PC-3 (cell line): ENCODE measurements around the gene KHNYN.

ENCODE experiments used
- CTCF ChIP-seq: fragments of 300-600 bp; sonication (generic); conservative IDR thresholded peaks from 2 replicates; pipeline ENCODE4 v1.5.1; 2017; ENCODE audit warnings: antibody characterized with exemption, low read depth, mild to moderate bottlenecking, low read length
- EZH2 ChIP-seq: fragments of 300-600 bp; sonication (generic); IDR thresholded peaks from one replicate; pipeline ENCODE4 v1.6.1; 2017; ENCODE audit warnings: antibody characterized with exemption, mild to moderate bottlenecking, low read length; ENCODE audit not compliant: unreplicated experiment
- EZH2phosphoT487 ChIP-seq: fragments of 300-600 bp; sonication (generic); IDR thresholded peaks from 2 replicates; pipeline ENCODE4 v1.6.1; 2018; ENCODE audit warnings: mild to moderate bottlenecking, antibody characterized with exemption, low read length, borderline replicate concordance

- TF ChIP-seq CTCF (no peak), EZH2 (no peak), EZH2phosphoT487 (no peak)
These were observed 14.9 kb upstream of the KHNYN start for GRCh38 chr14:24414732-24415420.
